ENCODE results near the gene BIRC6.
A peak's percentile ranks its signal among the peaks of the same experiment; 100 is the strongest.
"Not testable (repeated sequence)": the region's sequence is repeated elsewhere in the genome, so short reads cannot be mapped to it uniquely, and the experiment has no call there.

Gene BIRC6

GRCh38 chr2:32552483-32552882 is 195.7 kb downstream of the BIRC6 start:
- H3K9me3 ChIP-seq (ENCODE audit: control extremely low read depth in 1 of 5, control insufficient read depth in 4 of 5, insufficient read depth in 2 of 5, low read depth in 1 of 5, low read length in 4 of 5); H3K4me1 ChIP-seq (ENCODE audit: control extremely low read depth in 1 of 4, control insufficient read depth in 4 of 4, insufficient read depth in 4 of 4, low read length in 3 of 4); POLR2A ChIA-PET; H3K4me3 ChIP-seq (ENCODE audit: control insufficient read depth in 1 of 7, extremely low read depth in 1 of 7, insufficient read depth in 4 of 7, low read depth in 2 of 7, low read length in 6 of 7); DNase-seq; H3K27me3 ChIP-seq (replicated peaks in 2 of 5; ENCODE audit: control insufficient read depth in 4 of 5, insufficient read depth in 5 of 5, low read length in 4 of 5); H3K27ac ChIP-seq (ENCODE audit: insufficient read depth in 1 of 2, low read depth in 1 of 2, low read length in 2 of 2, poor library complexity in 1 of 2, severe bottlenecking in 2 of 2): not testable (repeated sequence)
- no CpG with 5 or more reads among the region's 3 CpGs for WGBS (ENCODE audit: insufficient coverage)
- peaks cover 0 to 15% (median 6%) of the 10 kb centered on the region in 4 experiments for H3K36me3 ChIP-seq (ENCODE audit: control insufficient read depth in 4 of 4, insufficient read depth in 4 of 4, low read length in 3 of 4)
- CTCF ChIA-PET, result interaction anchor here (0.7 to 1.3 kb wide), 4 partner anchors 18 to 480 kb away, joined by 3 to 4 read pairs (median 3); no protein-coding TSS in a partner anchor

- no peak overlapping the region for H3K27ac ChIP-seq (ENCODE audit: insufficient read depth in 1 of 2, low read depth in 1 of 2, low read length in 2 of 2, poor library complexity in 1 of 2, severe bottlenecking in 2 of 2)
- no CpG with 5 or more reads among the region's 2 CpGs for WGBS (ENCODE audit: insufficient coverage)
- no peaks in the 10 kb centered on the region for H3K9me3 ChIP-seq (ENCODE audit: control extremely low read depth in 1 of 5, control insufficient read depth in 4 of 5, insufficient read depth in 2 of 5, low read depth in 1 of 5, low read length in 4 of 5)
- H3K4me1 ChIP-seq (ENCODE audit: control extremely low read depth in 1 of 4, control insufficient read depth in 4 of 4, insufficient read depth in 4 of 4, low read length in 3 of 4), result no peaks in the 10 kb centered on the region
- ChIA-PET CTCF (interaction anchor here (1.0 kb wide), 1 partner anchor 50 kb away, joined by 3 read pairs; no protein-coding TSS in a partner anchor), POLR2A (interaction anchor here (0.6 kb wide), 1 partner anchor 479 kb away, joined by 4 read pairs; no protein-coding TSS in a partner anchor)
- DNase-seq, result peak; percentile 63 to 86 (median 80)
- peaks cover 0 to 7% (median 5%) of the 10 kb centered on the region in 4 experiments for H3K36me3 ChIP-seq (ENCODE audit: control insufficient read depth in 4 of 4, insufficient read depth in 4 of 4, low read length in 3 of 4)
- H3K4me3 ChIP-seq (ENCODE audit: control insufficient read depth in 1 of 7, extremely low read depth in 1 of 7, insufficient read depth in 4 of 7, low read depth in 2 of 7, low read length in 6 of 7), result no peak overlapping the region
- H3K27me3 ChIP-seq (replicated peaks in 2 of 5; ENCODE audit: control insufficient read depth in 4 of 5, insufficient read depth in 5 of 5, low read length in 4 of 5), result no peaks in the 10 kb centered on the region
These were observed 197.1 kb downstream of the BIRC6 start for GRCh38 chr2:32553829-32554432.

GRCh38 chr2:32558492-32558891 is 201.7 kb downstream of the BIRC6 start:
- POLR2A ChIA-PET, result no interaction called here
- H3K27ac ChIP-seq (ENCODE audit: insufficient read depth in 1 of 2, low read depth in 1 of 2, low read length in 2 of 2, poor library complexity in 1 of 2, severe bottlenecking in 2 of 2), result no peak overlapping the region
- WGBS (ENCODE audit: insufficient coverage), result 100% methylated on average over 1 of the region's 2 CpGs

GRCh38 chr2:32559136-32559535 is 202.3 kb downstream of the BIRC6 start:
- no peak for DNase-seq
- ChIA-PET CTCF (interaction anchor here (1.0 to 2.0 kb wide), 4 partner anchors 14 to 813 kb away, joined by 5 to 7 read pairs (median 6); no protein-coding TSS in a partner anchor), POLR2A (no interaction called here)
- H3K27ac ChIP-seq (ENCODE audit: insufficient read depth in 1 of 2, low read depth in 1 of 2, low read length in 2 of 2, poor library complexity in 1 of 2, severe bottlenecking in 2 of 2), result no peak overlapping the region
- no peaks in the 10 kb centered on the region for H3K4me1 ChIP-seq (ENCODE audit: control extremely low read depth in 1 of 4, control insufficient read depth in 4 of 4, insufficient read depth in 4 of 4, low read length in 3 of 4)
- peaks cover 0 to under 1% (median 0%) of the 10 kb centered on the region in 5 experiments for H3K9me3 ChIP-seq (ENCODE audit: control extremely low read depth in 1 of 5, control insufficient read depth in 4 of 5, insufficient read depth in 2 of 5, low read depth in 1 of 5, low read length in 4 of 5)
- peaks cover 0 to 20% (median 10%) of the 10 kb centered on the region in 4 experiments for H3K36me3 ChIP-seq (ENCODE audit: control insufficient read depth in 4 of 4, insufficient read depth in 4 of 4, low read length in 3 of 4)
- no peak overlapping the region for H3K4me3 ChIP-seq (ENCODE audit: control insufficient read depth in 1 of 7, extremely low read depth in 1 of 7, insufficient read depth in 4 of 7, low read depth in 2 of 7, low read length in 6 of 7)
- H3K27me3 ChIP-seq (replicated peaks in 2 of 5; ENCODE audit: control insufficient read depth in 4 of 5, insufficient read depth in 5 of 5, low read length in 4 of 5), result no peaks in the 10 kb centered on the region
- WGBS (ENCODE audit: insufficient coverage), result 100% methylated on average over 2 of the region's 3 CpGs

More at GRCh38 chr2:32558492-32558891, 201.7 kb downstream of the BIRC6 start:
- CTCF ChIA-PET, result interaction anchor here (0.8 to 2.0 kb wide), 4 partner anchors 10 to 814 kb away, joined by 3 to 7 read pairs (median 6); no protein-coding TSS in a partner anchor
- no peaks in the 10 kb centered on the region for H3K9me3 ChIP-seq (ENCODE audit: control extremely low read depth in 1 of 5, control insufficient read depth in 4 of 5, insufficient read depth in 2 of 5, low read depth in 1 of 5, low read length in 4 of 5)
- no peak for DNase-seq
- no peaks in the 10 kb centered on the region for H3K4me1 ChIP-seq (ENCODE audit: control extremely low read depth in 1 of 4, control insufficient read depth in 4 of 4, insufficient read depth in 4 of 4, low read length in 3 of 4)
- no peaks in the 10 kb centered on the region for H3K27me3 ChIP-seq (replicated peaks in 2 of 5; ENCODE audit: control insufficient read depth in 4 of 5, insufficient read depth in 5 of 5, low read length in 4 of 5)
- H3K4me3 ChIP-seq (ENCODE audit: control insufficient read depth in 1 of 7, extremely low read depth in 1 of 7, insufficient read depth in 4 of 7, low read depth in 2 of 7, low read length in 6 of 7), result no peak overlapping the region
- H3K36me3 ChIP-seq (ENCODE audit: control insufficient read depth in 4 of 4, insufficient read depth in 4 of 4, low read length in 3 of 4), result peaks cover 0 to 20% (median 8%) of the 10 kb centered on the region in 4 experiments

- no peaks in the 10 kb centered on the region for H3K27me3 ChIP-seq (replicated peaks in 2 of 5; ENCODE audit: control insufficient read depth in 4 of 5, insufficient read depth in 5 of 5, low read length in 4 of 5)
- no peak overlapping the region for H3K27ac ChIP-seq (ENCODE audit: insufficient read depth in 1 of 2, low read depth in 1 of 2, low read length in 2 of 2, poor library complexity in 1 of 2, severe bottlenecking in 2 of 2)
- CTCF ChIA-PET, result no interaction called here
These were observed 206.1 kb downstream of the BIRC6 start for GRCh38 chr2:32562906-32563305.

GRCh38 chr2:32564417-32565035 is 207.7 kb downstream of the BIRC6 start:
- no peak overlapping the region for H3K4me3 ChIP-seq (ENCODE audit: control insufficient read depth in 1 of 7, extremely low read depth in 1 of 7, insufficient read depth in 4 of 7, low read depth in 2 of 7, low read length in 6 of 7)
- no peaks in the 10 kb centered on the region for H3K27me3 ChIP-seq (replicated peaks in 2 of 5; ENCODE audit: control insufficient read depth in 4 of 5, insufficient read depth in 5 of 5, low read length in 4 of 5)
- H3K36me3 ChIP-seq (ENCODE audit: control insufficient read depth in 4 of 4, insufficient read depth in 4 of 4, low read length in 3 of 4), result peaks cover 10 to 37% (median 26%) of the 10 kb centered on the region in 4 experiments
- peaks cover 0 to 20% (median 6%) of the 10 kb centered on the region in 5 experiments for H3K9me3 ChIP-seq (ENCODE audit: control extremely low read depth in 1 of 5, control insufficient read depth in 4 of 5, insufficient read depth in 2 of 5, low read depth in 1 of 5, low read length in 4 of 5)
- no peak overlapping the region for H3K27ac ChIP-seq (ENCODE audit: insufficient read depth in 1 of 2, low read depth in 1 of 2, low read length in 2 of 2, poor library complexity in 1 of 2, severe bottlenecking in 2 of 2)
- ChIA-PET CTCF (interaction anchor here (0.7 to 1.2 kb wide), 4 partner anchors 14 to 50 kb away, joined by 3 read pairs; no protein-coding TSS in a partner anchor), POLR2A (no interaction called here)
- no peaks in the 10 kb centered on the region for H3K4me1 ChIP-seq (ENCODE audit: control extremely low read depth in 1 of 4, control insufficient read depth in 4 of 4, insufficient read depth in 4 of 4, low read length in 3 of 4)
- no peak for DNase-seq
- WGBS (ENCODE audit: insufficient coverage), result 83% methylated on average over 1 of the region's 2 CpGs

More at GRCh38 chr2:32562906-32563305, 206.1 kb downstream of the BIRC6 start:
- H3K4me1 ChIP-seq (ENCODE audit: control extremely low read depth in 1 of 4, control insufficient read depth in 4 of 4, insufficient read depth in 4 of 4, low read length in 3 of 4), result no peaks in the 10 kb centered on the region
- H3K4me3 ChIP-seq (ENCODE audit: control insufficient read depth in 1 of 7, extremely low read depth in 1 of 7, insufficient read depth in 4 of 7, low read depth in 2 of 7, low read length in 6 of 7), result no peak overlapping the region
- WGBS (ENCODE audit: insufficient coverage), result no CpG with 5 or more reads among the region's 4 CpGs
- peaks cover 10 to 37% (median 29%) of the 10 kb centered on the region in 4 experiments for H3K36me3 ChIP-seq (ENCODE audit: control insufficient read depth in 4 of 4, insufficient read depth in 4 of 4, low read length in 3 of 4)
- no peak for DNase-seq
- peaks cover 0 to 20% (median 6%) of the 10 kb centered on the region in 5 experiments for H3K9me3 ChIP-seq (ENCODE audit: control extremely low read depth in 1 of 5, control insufficient read depth in 4 of 5, insufficient read depth in 2 of 5, low read depth in 1 of 5, low read length in 4 of 5)
- POLR2A ChIA-PET, result no interaction called here

GRCh38 chr2:32565902-32566301 is 209.1 kb downstream of the BIRC6 start:
- peaks cover 10 to 42% (median 26%) of the 10 kb centered on the region in 4 experiments for H3K36me3 ChIP-seq (ENCODE audit: control insufficient read depth in 4 of 4, insufficient read depth in 4 of 4, low read length in 3 of 4)
- ChIA-PET POLR2A (no interaction called here), CTCF (interaction anchor here (1.1 to 1.2 kb wide), 2 partner anchors 20 to 49 kb away, joined by 3 read pairs; no protein-coding TSS in a partner anchor)
- peak overlapping the region in 1 of 7 experiments; percentile 1 for H3K4me3 ChIP-seq (ENCODE audit: control insufficient read depth in 1 of 7, extremely low read depth in 1 of 7, insufficient read depth in 4 of 7, low read depth in 2 of 7, low read length in 6 of 7)
- no peak overlapping the region for H3K27ac ChIP-seq (ENCODE audit: insufficient read depth in 1 of 2, low read depth in 1 of 2, low read length in 2 of 2, poor library complexity in 1 of 2, severe bottlenecking in 2 of 2)
- H3K9me3 ChIP-seq (ENCODE audit: control extremely low read depth in 1 of 5, control insufficient read depth in 4 of 5, insufficient read depth in 2 of 5, low read depth in 1 of 5, low read length in 4 of 5), result peaks cover 0 to 20% (median 6%) of the 10 kb centered on the region in 5 experiments
- H3K27me3 ChIP-seq (replicated peaks in 2 of 5; ENCODE audit: control insufficient read depth in 4 of 5, insufficient read depth in 5 of 5, low read length in 4 of 5), result no peaks in the 10 kb centered on the region
- DNase-seq, result peak in 2 of 3 donors; percentile 22 to 33
- no peaks in the 10 kb centered on the region for H3K4me1 ChIP-seq (ENCODE audit: control extremely low read depth in 1 of 4, control insufficient read depth in 4 of 4, insufficient read depth in 4 of 4, low read length in 3 of 4)
- WGBS (ENCODE audit: insufficient coverage), result no CpG with 5 or more reads among the region's 1 CpG
